ENCODE results near the gene PTTG1.

DNA sequence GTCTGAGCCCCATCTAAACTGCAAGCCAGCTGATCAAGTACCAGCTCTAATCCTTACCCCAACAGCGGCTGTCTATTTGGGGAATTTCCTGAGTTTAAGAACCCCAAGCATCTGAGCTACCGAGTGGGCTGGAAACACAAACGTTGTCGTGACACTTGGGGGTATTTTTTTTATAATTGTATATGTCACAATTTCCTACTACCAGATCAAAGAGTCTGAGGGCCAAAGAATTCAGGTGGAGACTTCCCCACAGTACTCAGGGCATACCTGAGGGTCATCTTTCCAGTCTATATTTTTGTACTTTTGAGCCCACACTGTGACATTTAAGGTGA, 42.8 kb downstream of the PTTG1 start:
- TF ChIP-seq, protein P1, sequence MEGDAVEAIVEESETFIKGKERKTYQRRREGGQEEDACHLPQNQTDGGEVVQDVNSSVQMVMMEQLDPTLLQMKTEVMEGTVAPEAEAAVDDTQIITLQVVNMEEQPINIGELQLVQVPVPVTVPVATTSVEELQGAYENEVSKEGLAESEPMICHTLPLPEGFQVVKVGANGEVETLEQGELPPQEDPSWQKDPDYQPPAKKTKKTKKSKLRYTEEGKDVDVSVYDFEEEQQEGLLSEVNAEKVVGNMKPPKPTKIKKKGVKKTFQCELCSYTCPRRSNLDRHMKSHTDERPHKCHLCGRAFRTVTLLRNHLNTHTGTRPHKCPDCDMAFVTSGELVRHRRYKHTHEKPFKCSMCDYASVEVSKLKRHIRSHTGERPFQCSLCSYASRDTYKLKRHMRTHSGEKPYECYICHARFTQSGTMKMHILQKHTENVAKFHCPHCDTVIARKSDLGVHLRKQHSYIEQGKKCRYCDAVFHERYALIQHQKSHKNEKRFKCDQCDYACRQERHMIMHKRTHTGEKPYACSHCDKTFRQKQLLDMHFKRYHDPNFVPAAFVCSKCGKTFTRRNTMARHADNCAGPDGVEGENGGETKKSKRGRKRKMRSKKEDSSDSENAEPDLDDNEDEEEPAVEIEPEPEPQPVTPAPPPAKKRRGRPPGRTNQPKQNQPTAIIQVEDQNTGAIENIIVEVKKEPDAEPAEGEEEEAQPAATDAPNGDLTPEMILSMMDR (conservative IDR thresholded peaks at IDR 0.05; ENCODE audit: low read depth, low read length) = no peak
- no peak for TF ChIP-seq CEBPB (IDR thresholded peaks at IDR 0.05; ENCODE audit: low read depth, low read length)
- TF ChIP-seq, protein P2, sequence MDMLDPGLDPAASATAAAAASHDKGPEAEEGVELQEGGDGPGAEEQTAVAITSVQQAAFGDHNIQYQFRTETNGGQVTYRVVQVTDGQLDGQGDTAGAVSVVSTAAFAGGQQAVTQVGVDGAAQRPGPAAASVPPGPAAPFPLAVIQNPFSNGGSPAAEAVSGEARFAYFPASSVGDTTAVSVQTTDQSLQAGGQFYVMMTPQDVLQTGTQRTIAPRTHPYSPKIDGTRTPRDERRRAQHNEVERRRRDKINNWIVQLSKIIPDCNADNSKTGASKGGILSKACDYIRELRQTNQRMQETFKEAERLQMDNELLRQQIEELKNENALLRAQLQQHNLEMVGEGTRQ (IDR thresholded peaks at IDR 0.05; ENCODE audit: low read depth, low read length) = no peak
- TF ChIP-seq RAD21 (IDR thresholded peaks at IDR 0.05; ENCODE audit: low read length) = no peak
- TF ChIP-seq MAFK (IDR thresholded peaks at IDR 0.05; ENCODE audit: low read depth, low read length) = no peak
- no peak for TF ChIP-seq POLR2A (IDR thresholded peaks at IDR 0.05; ENCODE audit: low read depth, low read length)
- no peak for TF ChIP-seq BHLHE40 (IDR thresholded peaks at IDR 0.05; ENCODE audit: low read depth, low read length)
- TF ChIP-seq RFX5 (IDR thresholded peaks at IDR 0.05; ENCODE audit: low read depth, low read length) = no peak
- TF ChIP-seq FOS (IDR thresholded peaks at IDR 0.05; ENCODE audit: low read depth, low read length) = no peak
- TF ChIP-seq, protein P3, sequence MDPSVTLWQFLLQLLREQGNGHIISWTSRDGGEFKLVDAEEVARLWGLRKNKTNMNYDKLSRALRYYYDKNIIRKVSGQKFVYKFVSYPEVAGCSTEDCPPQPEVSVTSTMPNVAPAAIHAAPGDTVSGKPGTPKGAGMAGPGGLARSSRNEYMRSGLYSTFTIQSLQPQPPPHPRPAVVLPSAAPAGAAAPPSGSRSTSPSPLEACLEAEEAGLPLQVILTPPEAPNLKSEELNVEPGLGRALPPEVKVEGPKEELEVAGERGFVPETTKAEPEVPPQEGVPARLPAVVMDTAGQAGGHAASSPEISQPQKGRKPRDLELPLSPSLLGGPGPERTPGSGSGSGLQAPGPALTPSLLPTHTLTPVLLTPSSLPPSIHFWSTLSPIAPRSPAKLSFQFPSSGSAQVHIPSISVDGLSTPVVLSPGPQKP (IDR thresholded peaks at IDR 0.05; ENCODE audit: borderline replicate concordance, low read depth, low read length) = no peak
- no peak for TF ChIP-seq CHD1 (IDR thresholded peaks at IDR 0.05; ENCODE audit: low read depth, low read length)
- TF ChIP-seq MAZ (IDR thresholded peaks at IDR 0.05; ENCODE audit: borderline replicate concordance, low read depth, low read length) = no peak
- TF ChIP-seq MXI1 (IDR thresholded peaks at IDR 0.05; ENCODE audit: borderline replicate concordance, low read depth, low read length) = no peak
- TF ChIP-seq SMC3 (IDR thresholded peaks at IDR 0.05; ENCODE audit: low read depth, low read length) = no peak

Data from IMR-90 (cell line).